Gastrocnemius medialis (tissue), 4 donors: Measurements from ENCODE around the gene CALML3. TPM values are rescaled to one million over a fixed set of nuclear protein-coding genes. Genes with fewer than 3 reads are reported as not detected.

Experiments
- ATAC-seq, 2 donors: fragments of 150-250 bp; one replicate each; pipeline ENCODE4 v1.9.1; 2016
- DNase-seq, 2 donors: peaks; one replicate each; pipeline ENCODE4 v3.0.0-alpha.2; 2019
- H3K27ac ChIP-seq, 4 donors: fragments of 200-600 bp; sonication (generic); 1 replicate in 1 of 4; 2 replicates in 3 of 4; pipeline ENCODE4 v1.5.1; 2016 to 2018; ENCODE audit warnings: mild to moderate bottlenecking in 2 of 4, moderate library complexity in 1 of 4
- H3K27me3 ChIP-seq, 3 donors: fragments of 200-600 bp; sonication (generic) in 2 of 3; 1 replicate in 1 of 3; 2 replicates in 2 of 3; pipeline versions ENCODE4 v1.5.1 to v1.6.0; 2016 to 2019; ENCODE audit warnings: mild to moderate bottlenecking in 1 of 3, moderate library complexity in 1 of 3
- H3K36me3 ChIP-seq, 2 donors: fragments of 200-600 bp; sonication (generic) in 1 of 2; one replicate each; pipeline ENCODE4 v1.5.1; 2017 to 2018
- H3K4me1 ChIP-seq, 2 donors: fragments of 200-600 bp; sonication (generic) in 1 of 2; one replicate each; pipeline ENCODE4 v1.5.1; 2016 to 2017; ENCODE audit warnings: mild to moderate bottlenecking in 2 of 2
- H3K4me3 ChIP-seq, 4 donors: fragments of 200-600 bp; sonication (generic) in 3 of 4; 1 replicate in 1 of 4; 2 replicates in 3 of 4; pipeline ENCODE4 v1.5.1; 2016 to 2019; ENCODE audit warnings: mild to moderate bottlenecking in 2 of 4
- H3K9me3 ChIP-seq, 3 donors: fragments of 200-600 bp; sonication (generic) in 2 of 3; 1 replicate in 1 of 3; 2 replicates in 2 of 3; pipeline ENCODE4 v1.5.1; 2016 to 2019
- POLR2A ChIP-seq, 2 donors: fragments of 450-650 bp; IDR thresholded peaks; one replicate each; pipeline ENCODE4 v1.6.1; 2017; ENCODE audit warnings: antibody characterized with exemption in 2 of 2, mild to moderate bottlenecking in 2 of 2, moderate library complexity in 2 of 2
- in situ Hi-C, 4 donors: fragments of 200-750 bp; cut with MboI; loops; one replicate each; pipeline versions ENCODE4 v1.15.0 to v1.8.0; 2017; ENCODE audit warnings: low sequenced_read_pairs in 4 of 4
- intact Hi-C: fragments of 100-400 bp; cut with DNase I; formaldehyde crosslinking; loops from one replicate; pipeline ENCODE4 v1.15.1; 2023; ENCODE audit warnings: low total_unique reads
- total RNA-seq, 4 donors: library from RNA; depleted of rRNA; stranded (reverse); fragments of >200 nt; gene quantifications; one replicate each; pipeline versions ENCODE4 v1.1.0 to v1.2.3, GENCODE V29; 2016
- TF ChIP-seq, protein P1 (sequence below), 5 experiments: fragments of 450-650 bp in 3 of 5; fragments of 200-600 bp in 2 of 5; sonication (generic) in 2 of 5; IDR thresholded peaks in 4 of 5; conservative IDR thresholded peaks in 1 of 5; 1 replicate in 4 of 5; 2 replicates in 1 of 5; pipeline ENCODE4 v1.5.1; 2016 to 2019; ENCODE audit warnings: antibody characterized with exemption in 5 of 5, mild to moderate bottlenecking in 3 of 5, moderate library complexity in 3 of 5

The CALML3 gene
- total RNA-seq, 4 donors from 2014 or later, result not detected

DNA sequence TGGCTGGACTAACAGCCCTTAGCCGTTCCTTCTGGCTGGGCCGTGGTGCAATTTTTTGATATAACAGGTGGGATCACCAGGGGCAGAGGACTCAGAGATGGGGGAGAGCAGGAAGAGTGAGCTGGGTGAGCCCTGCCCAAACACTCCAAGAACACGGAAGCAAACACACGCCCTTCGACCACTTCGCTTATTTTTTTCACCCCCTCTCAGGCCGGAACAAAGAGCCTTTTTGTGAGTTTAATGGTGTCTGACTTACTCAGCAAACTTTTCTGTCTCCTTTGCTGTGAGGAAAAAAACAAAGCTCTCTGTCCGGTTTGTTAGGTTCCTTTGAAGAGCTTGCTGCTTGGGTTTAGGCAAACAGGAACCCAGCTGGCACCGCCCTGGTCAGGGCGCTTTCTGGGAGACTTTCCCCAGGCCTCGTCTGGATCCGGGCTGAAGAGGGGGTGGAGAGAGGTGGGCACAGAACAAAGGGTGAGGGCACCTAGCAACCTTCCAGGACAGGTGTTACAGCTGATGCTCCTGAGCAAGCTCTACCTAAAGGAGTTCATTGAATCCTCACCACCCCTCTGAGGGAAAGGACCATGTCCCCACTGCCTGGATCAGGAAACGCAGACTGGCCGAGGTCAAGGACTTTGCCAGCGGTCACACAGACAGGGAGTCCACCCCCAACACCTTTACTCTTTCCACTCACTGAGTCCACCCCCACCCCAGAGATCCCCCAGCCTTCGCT is 23.3 kb downstream of the CALML3 start:
- H3K4me1 ChIP-seq, result peaks cover 7 to 14% of the 10 kb centered on the region in 2 donors
- intact Hi-C loops, result no loop called here
- ATAC-seq, result peak in 1 of 2 donors; percentile 21

GRCh38 chr10:5549462-5550249 is 24.9 kb downstream of the CALML3 start:
- Histone ChIP-seq H3K4me3 (no peak overlapping the region), H3K27me3 (no peaks in the 10 kb centered on the region), H3K4me1 (peaks cover 7 to 20% of the 10 kb centered on the region in 2 donors), H3K9me3 (no peaks in the 10 kb centered on the region), H3K27ac (no peak overlapping the region), H3K36me3 (no peaks in the 10 kb centered on the region)
- no peak for ATAC-seq
- intact Hi-C loops (no loop called here), in situ Hi-C loops (no loop called here)
- DNase-seq, result no peak
- TF ChIP-seq, protein P1, sequence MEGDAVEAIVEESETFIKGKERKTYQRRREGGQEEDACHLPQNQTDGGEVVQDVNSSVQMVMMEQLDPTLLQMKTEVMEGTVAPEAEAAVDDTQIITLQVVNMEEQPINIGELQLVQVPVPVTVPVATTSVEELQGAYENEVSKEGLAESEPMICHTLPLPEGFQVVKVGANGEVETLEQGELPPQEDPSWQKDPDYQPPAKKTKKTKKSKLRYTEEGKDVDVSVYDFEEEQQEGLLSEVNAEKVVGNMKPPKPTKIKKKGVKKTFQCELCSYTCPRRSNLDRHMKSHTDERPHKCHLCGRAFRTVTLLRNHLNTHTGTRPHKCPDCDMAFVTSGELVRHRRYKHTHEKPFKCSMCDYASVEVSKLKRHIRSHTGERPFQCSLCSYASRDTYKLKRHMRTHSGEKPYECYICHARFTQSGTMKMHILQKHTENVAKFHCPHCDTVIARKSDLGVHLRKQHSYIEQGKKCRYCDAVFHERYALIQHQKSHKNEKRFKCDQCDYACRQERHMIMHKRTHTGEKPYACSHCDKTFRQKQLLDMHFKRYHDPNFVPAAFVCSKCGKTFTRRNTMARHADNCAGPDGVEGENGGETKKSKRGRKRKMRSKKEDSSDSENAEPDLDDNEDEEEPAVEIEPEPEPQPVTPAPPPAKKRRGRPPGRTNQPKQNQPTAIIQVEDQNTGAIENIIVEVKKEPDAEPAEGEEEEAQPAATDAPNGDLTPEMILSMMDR (IDR thresholded peaks at IDR 0.05 in 4 of 5, conservative IDR thresholded peaks at IDR 0.05 in 1 of 5), result no peak
- no peak for TF ChIP-seq POLR2A (IDR thresholded peaks at IDR 0.05)

More for the DNA sequence above, 23.3 kb downstream of the CALML3 start:
- Histone ChIP-seq H3K4me3 (peak overlapping the region in 3 of 4 donors; percentile 13 to 34 (median 28)), H3K9me3 (no peaks in the 10 kb centered on the region), H3K27ac (peak overlapping the region; percentile 51 to 70 (median 56)), H3K36me3 (no peaks in the 10 kb centered on the region), H3K27me3 (no peaks in the 10 kb centered on the region)
- no peak for TF ChIP-seq POLR2A (IDR thresholded peaks at IDR 0.05)
- TF ChIP-seq, protein P1 (IDR thresholded peaks at IDR 0.05 in 4 of 5, conservative IDR thresholded peaks at IDR 0.05 in 1 of 5), result no peak
- in situ Hi-C loops, result no loop called here
- DNase-seq, result peak in 1 of 2 donors; percentile 11

- intact Hi-C loops, result no loop called here
- no peak for DNase-seq
These were observed 25.4 kb downstream of the CALML3 start for GRCh38 chr10:5550250-5550545.

DNA sequence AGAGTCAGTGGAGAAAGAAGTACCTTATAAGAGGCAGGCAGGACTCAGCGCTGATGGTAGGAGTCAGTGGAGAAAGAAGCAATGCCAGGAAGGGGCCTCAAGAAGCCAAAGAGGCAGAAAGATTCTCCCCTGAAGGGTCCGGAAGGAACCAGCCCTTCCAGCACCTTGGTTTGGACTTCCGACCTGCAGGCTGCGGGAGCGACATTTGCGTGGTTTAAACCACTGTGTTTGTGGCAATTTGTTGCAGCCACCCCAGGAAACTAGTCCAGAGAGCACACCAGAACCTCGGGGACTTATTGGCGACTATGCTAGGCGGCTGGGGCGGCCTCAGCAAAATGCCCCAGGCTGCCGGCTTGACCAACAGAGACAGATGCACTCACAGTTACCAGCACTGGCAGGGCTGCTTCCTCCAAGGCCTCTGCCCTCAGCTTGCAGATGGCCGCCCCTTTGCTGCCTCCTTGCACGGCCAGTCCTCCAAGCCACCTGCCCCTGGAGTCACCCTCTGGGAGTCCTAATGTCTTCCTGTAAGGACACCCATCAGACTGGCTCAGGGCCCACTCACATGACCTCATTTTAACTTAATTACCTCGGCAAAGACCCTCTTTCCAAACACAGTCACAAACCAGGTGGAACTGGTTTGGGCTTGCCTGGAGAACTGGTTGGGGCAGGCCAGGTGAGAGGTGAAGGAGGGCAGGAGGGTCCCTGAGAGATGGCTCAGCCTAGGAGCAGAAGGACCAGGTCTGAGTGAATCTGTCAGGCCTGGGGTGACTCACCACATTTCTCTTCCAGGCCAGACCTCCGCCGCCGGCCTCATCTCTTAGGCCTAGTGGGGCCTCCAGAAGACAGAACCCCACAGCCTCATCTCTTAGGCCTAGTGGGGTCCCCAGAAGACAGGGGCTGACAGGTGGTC is 26.1 kb downstream of the CALML3 start:
- in situ Hi-C loops, result no loop called here
- intact Hi-C loops, result no loop called here

More at GRCh38 chr10:5550250-5550545, 25.4 kb downstream of the CALML3 start:
- no peak for ATAC-seq
- no peaks in the 10 kb centered on the region for H3K9me3 ChIP-seq
- H3K27me3 ChIP-seq, result no peaks in the 10 kb centered on the region
- no peaks in the 10 kb centered on the region for H3K36me3 ChIP-seq
- H3K4me3 ChIP-seq, result no peak overlapping the region
- H3K27ac ChIP-seq, result no peak overlapping the region
- TF ChIP-seq, protein P1 (IDR thresholded peaks at IDR 0.05 in 4 of 5, conservative IDR thresholded peaks at IDR 0.05 in 1 of 5), result no peak
- TF ChIP-seq POLR2A (IDR thresholded peaks at IDR 0.05), result no peak
- in situ Hi-C loops, result no loop called here
- H3K4me1 ChIP-seq, result peaks cover 7 to 20% of the 10 kb centered on the region in 2 donors

More for the DNA sequence above, 26.1 kb downstream of the CALML3 start:
- Histone ChIP-seq H3K9me3 (no peaks in the 10 kb centered on the region), H3K27me3 (no peaks in the 10 kb centered on the region), H3K27ac (no peak overlapping the region), H3K4me1 (peaks cover 7 to 20% of the 10 kb centered on the region in 2 donors), H3K36me3 (no peaks in the 10 kb centered on the region), H3K4me3 (no peak overlapping the region)
- TF ChIP-seq, protein P1 (IDR thresholded peaks at IDR 0.05 in 4 of 5, conservative IDR thresholded peaks at IDR 0.05 in 1 of 5), result no peak
- TF ChIP-seq POLR2A (IDR thresholded peaks at IDR 0.05), result no peak
- DNase-seq (no peak), ATAC-seq (no peak)
